Measurements from ENCODE around the gene PAPOLA.

DNA sequence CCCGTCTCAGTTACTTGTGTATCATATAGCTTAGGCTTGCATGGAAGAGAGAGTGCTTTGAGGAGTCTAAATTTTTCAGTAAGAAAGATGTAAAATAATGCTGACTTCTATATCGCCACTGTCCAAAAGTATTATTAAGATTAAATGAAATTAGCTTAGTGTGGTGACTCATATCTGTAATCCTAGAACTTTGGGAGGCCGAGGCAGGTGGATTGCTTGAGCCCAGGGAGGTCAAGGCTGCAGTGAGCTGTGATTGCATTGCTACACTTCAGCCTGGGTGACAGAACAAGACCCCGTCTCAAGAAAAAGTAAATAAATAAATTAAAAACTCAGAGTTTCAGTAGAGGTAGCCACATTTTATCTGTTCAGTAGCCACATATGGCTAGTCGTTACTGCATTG, 23.3 kb downstream of the PAPOLA start:
- TF ChIP-seq TAF1 (IDR thresholded peaks at IDR 0.05; ENCODE audit: low read depth) (no peak), TEAD4 (IDR thresholded peaks at IDR 0.05) (no peak)
- TF ChIP-seq, protein P1, sequence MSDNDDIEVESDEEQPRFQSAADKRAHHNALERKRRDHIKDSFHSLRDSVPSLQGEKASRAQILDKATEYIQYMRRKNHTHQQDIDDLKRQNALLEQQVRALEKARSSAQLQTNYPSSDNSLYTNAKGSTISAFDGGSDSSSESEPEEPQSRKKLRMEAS (IDR thresholded peaks at IDR 0.05): no peak
